ENCODE data around the gene CEACAM7.

The CEACAM7 gene

DNA sequence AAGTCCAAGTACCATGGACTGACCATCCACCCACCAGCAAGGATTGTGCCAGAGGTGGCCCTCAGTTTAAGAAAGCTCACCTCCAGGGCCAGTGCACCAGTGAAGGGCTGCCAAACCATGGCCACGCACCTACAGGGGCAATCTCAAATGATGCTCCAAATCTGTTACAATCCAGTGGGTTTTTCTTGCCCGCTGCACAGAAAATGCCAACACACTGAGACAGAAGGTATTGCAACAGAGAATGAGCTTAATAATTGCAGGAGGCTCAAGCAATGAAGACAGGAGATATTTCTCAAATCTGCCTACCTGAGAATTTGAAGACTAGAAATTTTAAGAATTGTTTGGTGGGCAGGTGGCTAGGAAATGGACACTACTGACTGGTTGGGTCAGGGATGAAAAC is 22.0 kb downstream of the CEACAM7 start:
- TF ChIP-seq EP300 (IDR thresholded peaks at IDR 0.05; ENCODE audit: borderline replicate concordance) = no peak

DNA sequence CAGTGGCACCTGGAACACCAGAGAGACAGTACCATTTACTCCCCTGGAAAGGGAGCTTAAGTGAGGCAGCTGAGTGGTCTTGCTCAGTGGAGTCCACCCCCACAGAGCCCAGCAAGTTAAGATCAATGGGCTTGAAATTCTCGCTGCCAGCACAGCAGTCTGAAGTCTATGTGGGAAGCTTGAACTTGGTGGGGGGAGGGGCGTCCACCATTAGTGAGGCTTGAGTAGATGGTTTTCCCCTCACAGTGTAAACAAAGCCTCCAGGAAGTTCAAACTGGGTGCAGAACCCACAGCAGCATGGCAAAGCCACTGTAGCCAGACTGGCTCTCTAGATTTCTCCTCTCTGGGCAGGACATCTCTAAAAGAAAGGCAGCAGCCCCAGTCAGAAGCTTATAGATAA is 30.9 kb downstream of the CEACAM7 start:
- TF ChIP-seq, protein P1, sequence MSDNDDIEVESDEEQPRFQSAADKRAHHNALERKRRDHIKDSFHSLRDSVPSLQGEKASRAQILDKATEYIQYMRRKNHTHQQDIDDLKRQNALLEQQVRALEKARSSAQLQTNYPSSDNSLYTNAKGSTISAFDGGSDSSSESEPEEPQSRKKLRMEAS (IDR thresholded peaks at IDR 0.05) = no peak
- TF ChIP-seq, protein P2, sequence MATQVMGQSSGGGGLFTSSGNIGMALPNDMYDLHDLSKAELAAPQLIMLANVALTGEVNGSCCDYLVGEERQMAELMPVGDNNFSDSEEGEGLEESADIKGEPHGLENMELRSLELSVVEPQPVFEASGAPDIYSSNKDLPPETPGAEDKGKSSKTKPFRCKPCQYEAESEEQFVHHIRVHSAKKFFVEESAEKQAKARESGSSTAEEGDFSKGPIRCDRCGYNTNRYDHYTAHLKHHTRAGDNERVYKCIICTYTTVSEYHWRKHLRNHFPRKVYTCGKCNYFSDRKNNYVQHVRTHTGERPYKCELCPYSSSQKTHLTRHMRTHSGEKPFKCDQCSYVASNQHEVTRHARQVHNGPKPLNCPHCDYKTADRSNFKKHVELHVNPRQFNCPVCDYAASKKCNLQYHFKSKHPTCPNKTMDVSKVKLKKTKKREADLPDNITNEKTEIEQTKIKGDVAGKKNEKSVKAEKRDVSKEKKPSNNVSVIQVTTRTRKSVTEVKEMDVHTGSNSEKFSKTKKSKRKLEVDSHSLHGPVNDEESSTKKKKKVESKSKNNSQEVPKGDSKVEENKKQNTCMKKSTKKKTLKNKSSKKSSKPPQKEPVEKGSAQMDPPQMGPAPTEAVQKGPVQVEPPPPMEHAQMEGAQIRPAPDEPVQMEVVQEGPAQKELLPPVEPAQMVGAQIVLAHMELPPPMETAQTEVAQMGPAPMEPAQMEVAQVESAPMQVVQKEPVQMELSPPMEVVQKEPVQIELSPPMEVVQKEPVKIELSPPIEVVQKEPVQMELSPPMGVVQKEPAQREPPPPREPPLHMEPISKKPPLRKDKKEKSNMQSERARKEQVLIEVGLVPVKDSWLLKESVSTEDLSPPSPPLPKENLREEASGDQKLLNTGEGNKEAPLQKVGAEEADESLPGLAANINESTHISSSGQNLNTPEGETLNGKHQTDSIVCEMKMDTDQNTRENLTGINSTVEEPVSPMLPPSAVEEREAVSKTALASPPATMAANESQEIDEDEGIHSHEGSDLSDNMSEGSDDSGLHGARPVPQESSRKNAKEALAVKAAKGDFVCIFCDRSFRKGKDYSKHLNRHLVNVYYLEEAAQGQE (IDR thresholded peaks at IDR 0.05; ENCODE audit: low read depth) = no peak
- TF ChIP-seq ZBTB7A (IDR thresholded peaks at IDR 0.05; ENCODE audit: low read depth) (no peak), CEBPB (IDR thresholded peaks at IDR 0.05) (no peak), TAF1 (IDR thresholded peaks at IDR 0.05; ENCODE audit: low read depth) (no peak), YY1 (IDR thresholded peaks at IDR 0.05; ENCODE audit: low read depth) (no peak), EP300 (IDR thresholded peaks at IDR 0.05; ENCODE audit: borderline replicate concordance) (no peak), FOXM1 (IDR thresholded peaks at IDR 0.05; ENCODE audit: borderline replicate concordance, low read depth) (no peak), TCF12 (IDR thresholded peaks at IDR 0.05; ENCODE audit: low read depth) (no peak)

DNA sequence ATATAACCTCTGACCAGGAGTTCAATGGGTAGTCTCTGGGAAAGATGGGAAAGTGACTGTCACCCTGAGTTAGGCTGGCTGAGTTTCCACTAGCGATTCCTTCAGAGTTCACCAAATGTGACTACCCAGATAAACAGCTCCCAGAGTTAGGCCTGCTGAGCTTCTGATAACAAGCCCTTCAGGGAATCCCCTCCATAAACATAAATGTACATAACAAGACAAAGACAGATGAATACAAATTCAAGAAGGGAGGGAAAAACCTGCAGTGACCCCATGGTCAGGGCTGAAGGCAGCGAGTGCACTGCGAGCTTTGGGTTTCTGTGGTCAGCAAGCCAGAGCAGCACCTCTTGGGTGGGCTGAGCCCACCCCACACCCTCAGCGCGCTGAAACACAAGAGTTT is 35.8 kb downstream of the CEACAM7 start:
- TF ChIP-seq FOXM1 (IDR thresholded peaks at IDR 0.05; ENCODE audit: borderline replicate concordance, low read depth) = no peak
- TF ChIP-seq RAD21 (IDR thresholded peaks at IDR 0.05; ENCODE audit: low read depth) = no peak
- TF ChIP-seq CREB1 (IDR thresholded peaks at IDR 0.05; ENCODE audit: low read depth) = no peak
- TF ChIP-seq, protein P3, sequence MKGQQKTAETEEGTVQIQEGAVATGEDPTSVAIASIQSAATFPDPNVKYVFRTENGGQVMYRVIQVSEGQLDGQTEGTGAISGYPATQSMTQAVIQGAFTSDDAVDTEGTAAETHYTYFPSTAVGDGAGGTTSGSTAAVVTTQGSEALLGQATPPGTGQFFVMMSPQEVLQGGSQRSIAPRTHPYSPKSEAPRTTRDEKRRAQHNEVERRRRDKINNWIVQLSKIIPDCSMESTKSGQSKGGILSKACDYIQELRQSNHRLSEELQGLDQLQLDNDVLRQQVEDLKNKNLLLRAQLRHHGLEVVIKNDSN (IDR thresholded peaks at IDR 0.05) = no peak
- no peak for TF ChIP-seq ZBTB7A (IDR thresholded peaks at IDR 0.05; ENCODE audit: low read depth)
- TF ChIP-seq YY1 (IDR thresholded peaks at IDR 0.05; ENCODE audit: low read depth) = no peak

DNA sequence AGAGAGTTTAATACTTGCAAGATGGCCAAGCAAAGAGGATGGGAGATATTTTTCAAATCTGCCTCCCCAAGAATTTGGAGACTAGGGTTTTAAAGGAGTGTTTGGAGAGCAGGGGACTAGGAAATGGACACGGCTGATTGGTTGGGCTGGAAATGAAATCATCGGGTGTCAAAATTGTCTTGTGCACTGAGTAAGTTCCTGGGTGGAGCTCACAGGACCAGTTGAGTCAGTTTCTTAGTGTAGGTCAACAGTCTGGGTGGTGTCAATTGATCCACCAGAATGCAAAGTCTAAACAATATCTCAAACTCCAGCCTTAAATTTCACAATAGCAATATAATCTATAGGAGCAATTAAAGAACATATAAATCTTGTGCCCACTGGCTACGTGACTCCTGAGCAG is 38.2 kb downstream of the CEACAM7 start:
- TF ChIP-seq ZBTB7A (IDR thresholded peaks at IDR 0.05; ENCODE audit: low read depth) (no peak), CEBPB (IDR thresholded peaks at IDR 0.05) (no peak), NFIC (IDR thresholded peaks at IDR 0.05) (no peak), TAF1 (IDR thresholded peaks at IDR 0.05; ENCODE audit: low read depth) (no peak), CREB1 (IDR thresholded peaks at IDR 0.05; ENCODE audit: low read depth) (no peak), TCF12 (IDR thresholded peaks at IDR 0.05; ENCODE audit: low read depth) (no peak), RAD21 (IDR thresholded peaks at IDR 0.05; ENCODE audit: low read depth) (no peak)
- TF ChIP-seq, protein P2 (IDR thresholded peaks at IDR 0.05; ENCODE audit: low read depth) = no peak
- TF ChIP-seq, protein P3 (IDR thresholded peaks at IDR 0.05) = no peak

DNA sequence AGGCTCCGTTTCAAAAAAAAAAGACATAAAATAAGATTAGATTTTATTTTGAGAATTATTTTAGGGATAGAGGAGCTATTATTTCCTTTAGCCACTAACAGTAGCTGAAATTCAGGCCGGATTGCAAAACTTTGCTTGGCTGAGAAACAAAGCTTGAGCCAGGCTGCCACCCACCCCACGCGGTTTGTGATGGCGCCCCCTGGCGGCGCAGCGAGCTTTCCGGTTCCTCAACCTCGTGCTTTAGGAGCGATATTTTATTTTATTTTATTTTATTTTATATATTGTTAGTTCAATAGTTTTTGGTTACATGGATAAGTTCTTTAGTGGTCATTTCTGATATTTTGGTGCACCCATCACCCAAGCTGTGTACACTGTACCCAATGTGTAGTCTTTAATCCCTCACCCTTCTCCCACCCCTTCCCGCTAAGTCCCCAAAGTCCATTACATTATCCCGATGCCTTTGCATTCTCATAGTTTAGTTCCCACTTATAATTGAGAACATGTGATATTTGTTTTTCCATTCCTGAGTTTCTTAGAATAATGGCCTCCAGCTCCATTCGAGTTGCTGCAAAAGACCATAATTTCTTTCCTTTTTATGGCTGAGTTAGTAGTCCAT is 41.4 kb downstream of the CEACAM7 start:
- TF ChIP-seq EP300 (IDR thresholded peaks at IDR 0.05; ENCODE audit: borderline replicate concordance) = no peak

DNA sequence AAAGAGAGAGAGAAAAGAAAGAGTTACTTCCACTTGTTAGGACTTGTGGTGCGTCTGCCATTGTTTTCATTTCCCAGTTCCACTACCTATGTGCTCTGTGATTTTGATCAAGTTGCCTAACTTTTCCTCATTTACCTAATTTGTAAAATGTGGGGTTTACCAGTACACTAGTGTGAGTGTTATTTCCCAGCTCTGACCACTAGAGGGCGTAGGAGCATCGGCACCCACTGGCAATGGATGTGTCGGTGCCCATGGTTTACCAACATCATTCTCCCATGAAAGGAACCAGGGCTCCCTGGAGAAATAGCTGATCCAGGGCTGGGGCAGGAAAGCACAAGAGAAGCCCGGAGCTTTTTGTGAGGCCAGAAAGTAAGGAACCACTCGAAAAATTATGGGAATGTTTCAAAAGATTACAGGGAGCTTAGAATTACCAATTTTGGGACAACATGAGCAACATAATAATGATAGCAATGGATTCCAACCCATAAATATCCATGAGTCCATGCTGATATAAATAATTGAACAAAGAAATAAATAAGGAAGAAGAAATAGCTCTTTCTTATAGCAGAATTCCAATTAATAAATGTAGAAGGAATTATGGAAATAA is 46.1 kb downstream of the CEACAM7 start:
- TF ChIP-seq CEBPB (IDR thresholded peaks at IDR 0.05) (no peak), RAD21 (IDR thresholded peaks at IDR 0.05; ENCODE audit: low read depth) (peak; percentile 69)

DNA sequence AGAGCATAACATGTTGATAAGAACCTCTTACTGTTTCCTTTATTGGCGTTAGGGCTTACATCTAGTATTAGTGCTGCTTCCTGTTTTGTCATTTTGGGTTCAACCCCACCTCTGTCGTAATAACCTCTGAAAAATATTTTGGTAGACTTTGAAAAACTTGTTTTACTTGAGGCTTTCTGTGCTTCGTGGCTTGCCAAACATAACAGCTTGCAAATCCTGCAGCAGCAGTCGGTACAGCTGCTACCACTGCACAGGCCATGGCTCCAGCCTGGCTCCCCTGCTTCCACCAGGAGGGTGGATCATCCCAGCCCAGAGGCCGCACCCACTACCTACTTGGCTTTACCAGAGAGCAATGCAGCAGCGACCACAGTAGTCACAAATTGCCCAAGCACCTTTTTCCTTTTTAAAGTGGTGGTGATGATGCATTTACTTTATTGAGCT is 49.4 kb downstream of the CEACAM7 start:
- no peak for TF ChIP-seq TCF12 (IDR thresholded peaks at IDR 0.05; ENCODE audit: low read depth)
- no peak for TF ChIP-seq YY1 (IDR thresholded peaks at IDR 0.05; ENCODE audit: low read depth)
- no peak for TF ChIP-seq RAD21 (IDR thresholded peaks at IDR 0.05; ENCODE audit: low read depth)
- TF ChIP-seq, protein P3 (IDR thresholded peaks at IDR 0.05) = no peak
- no peak for TF ChIP-seq NFIC (IDR thresholded peaks at IDR 0.05)
- no peak for TF ChIP-seq EGR1 (IDR thresholded peaks at IDR 0.05)
- TF ChIP-seq TAF1 (IDR thresholded peaks at IDR 0.05; ENCODE audit: low read depth) = no peak
- TF ChIP-seq ZBTB7A (IDR thresholded peaks at IDR 0.05; ENCODE audit: low read depth) = no peak
- no peak for TF ChIP-seq CREB1 (IDR thresholded peaks at IDR 0.05; ENCODE audit: low read depth)
- TF ChIP-seq EP300 (IDR thresholded peaks at IDR 0.05; ENCODE audit: borderline replicate concordance) = no peak
- no peak for TF ChIP-seq FOXM1 (IDR thresholded peaks at IDR 0.05; ENCODE audit: borderline replicate concordance, low read depth)
- TF ChIP-seq CEBPB (IDR thresholded peaks at IDR 0.05) = no peak
